SK-N-SH treated with all-trans-retinoic acid at 6 μM for 48 hours (cell line): ENCODE results near the gene RPL23.

ENCODE experiments used
- ARNTL ChIP-seq: fragments of 450-650 bp; formaldehyde crosslinking; IDR thresholded peaks from 2 replicates; pipeline ENCODE4 v1.5.0; 2020; ENCODE audit warnings: low read depth, mild to moderate bottlenecking, moderate library complexity, borderline replicate concordance
- BACH2 ChIP-seq: fragments of 250-450 bp; sonication (Bioruptor Pico); IDR thresholded peaks from 2 replicates; pipeline ENCODE4 v1.9.0; 2021; ENCODE audit warnings: mild to moderate bottlenecking, borderline replicate concordance
- CREB5 ChIP-seq: fragments of 250-450 bp; sonication (Bioruptor Pico); IDR thresholded peaks from 2 replicates; pipeline ENCODE4 v1.5.1; 2020; ENCODE audit warnings: low read depth, mild to moderate bottlenecking, moderate library complexity
- ESRRG ChIP-seq: fragments of 250-450 bp; sonication (Bioruptor Pico); IDR thresholded peaks from 2 replicates; pipeline ENCODE4 v1.6.1; 2021; ENCODE audit warnings: mild to moderate bottlenecking
- ISL1 ChIP-seq: fragments of 250-450 bp; sonication (Bioruptor Pico); IDR thresholded peaks from 2 replicates; pipeline ENCODE4 v2.1.2; 2022; ENCODE audit warnings: mild to moderate bottlenecking, moderate library complexity
- PATZ1 ChIP-seq: fragments of 250-450 bp; sonication (Bioruptor Pico); IDR thresholded peaks from 2 replicates; pipeline ENCODE4 v1.8.0; 2020; ENCODE audit warnings: mild to moderate bottlenecking, moderate library complexity, borderline replicate concordance
- PPARA ChIP-seq: fragments of 250-450 bp; sonication (Bioruptor Pico); IDR thresholded peaks from 2 replicates; pipeline ENCODE4 v1.5.0; 2020; ENCODE audit warnings: mild to moderate bottlenecking, borderline replicate concordance
- RARB ChIP-seq: fragments of 250-450 bp; sonication (Bioruptor Pico); IDR thresholded peaks from 2 replicates; pipeline ENCODE4 v1.8.0; 2021; ENCODE audit warnings: mild to moderate bottlenecking, moderate library complexity
- TCF4 ChIP-seq: fragments of 250-450 bp; sonication (Bioruptor Pico); IDR thresholded peaks from 2 replicates; pipeline ENCODE4 v1.8.0; 2021; ENCODE audit warnings: mild to moderate bottlenecking, moderate library complexity, borderline replicate concordance
- ZC3H10 ChIP-seq: fragments of 250-450 bp; sonication (Bioruptor Pico); IDR thresholded peaks from 2 replicates; pipeline ENCODE4 v1.5.1; 2021; ENCODE audit warnings: mild to moderate bottlenecking, moderate library complexity
- ZFP30 ChIP-seq: fragments of 450-650 bp; formaldehyde crosslinking; IDR thresholded peaks from 2 replicates; pipeline ENCODE4 v1.5.0; 2022; ENCODE audit warnings: mild to moderate bottlenecking, moderate library complexity
- ZNF565 ChIP-seq: fragments of 450-650 bp; formaldehyde crosslinking; conservative IDR thresholded peaks from 2 replicates; pipeline ENCODE4 v1.5.0; 2020; ENCODE audit warnings: low read depth, mild to moderate bottlenecking, moderate library complexity
- ZNF70 ChIP-seq: fragments of 450-650 bp; formaldehyde crosslinking; IDR thresholded peaks from 2 replicates; pipeline ENCODE4 v1.5.0; 2020; ENCODE audit warnings: mild to moderate bottlenecking, moderate library complexity
- ZNF8 ChIP-seq: fragments of 450-650 bp; formaldehyde crosslinking; IDR thresholded peaks from 2 replicates; pipeline ENCODE4 v1.5.0; 2020; ENCODE audit warnings: mild to moderate bottlenecking, moderate library complexity

GRCh38 chr17:38890410-38890746 is 36.9 kb upstream of the RPL23 start:
- TF ChIP-seq ZNF8 (CRISPR knock-in tag) (no peak), ARNTL (no peak), PATZ1 (CRISPR knock-in tag) (no peak), ESRRG (CRISPR knock-in tag) (no peak), ZC3H10 (no peak), ISL1 (CRISPR knock-in tag) (no peak), PPARA (CRISPR knock-in tag) (no peak), BACH2 (CRISPR knock-in tag) (no peak), CREB5 (CRISPR knock-in tag) (no peak), RARB (no peak), ZNF70 (CRISPR knock-in tag) (no peak), ZFP30 (CRISPR knock-in tag) (no peak), ZNF565 (no peak), TCF4 (CRISPR knock-in tag) (no peak)
